ENCODE measurements around the gene KCNQ5.

Gene KCNQ5

DNA sequence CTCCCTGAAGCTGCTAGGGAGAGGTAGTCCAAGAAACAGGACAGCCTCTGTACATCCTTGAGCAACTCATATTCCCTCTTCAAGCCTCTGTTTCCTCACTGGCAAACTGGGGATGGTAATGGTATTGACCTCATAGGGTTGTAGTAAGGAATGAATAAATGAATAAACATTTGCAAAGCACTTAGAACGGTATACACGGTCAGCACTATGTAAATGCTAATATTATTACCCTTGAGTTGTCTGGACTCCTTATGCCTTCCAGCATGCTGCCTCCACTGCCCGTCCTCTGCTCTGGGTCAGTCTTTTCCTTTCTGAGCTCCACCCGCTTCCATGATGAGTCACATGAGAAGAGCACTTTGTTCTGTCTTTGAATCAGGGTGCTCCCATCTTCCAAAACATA is 552.8 kb downstream of the KCNQ5 start:
- Histone ChIP-seq H3K4me2 (ENCODE audit: insufficient read depth, low read length, poor library complexity, severe bottlenecking) (no peak overlapping the region), H2AK5ac (ENCODE audit: low read depth, low read length) (no peak overlapping the region), H2AFZ (ENCODE audit: low read length) (no peak overlapping the region), H3K4ac (ENCODE audit: low read length) (no peak overlapping the region), H3K27ac (replicated peaks; ENCODE audit: low read length) (no peak overlapping the region), H2BK15ac (ENCODE audit: low read length) (no peak overlapping the region), H3K18ac (ENCODE audit: low read length) (no peak overlapping the region), H4K8ac (ENCODE audit: low read depth, low read length) (no peak overlapping the region), H3K36me3 (replicated peaks in 1 of 2; ENCODE audit: control insufficient read depth in 2 of 2, insufficient read depth in 2 of 2, low read length in 2 of 2) (no peaks in the 10 kb centered on the region), H3K4me3 (ENCODE audit: low read length in 2 of 2) (no peak overlapping the region), H2BK5ac (ENCODE audit: low read length) (no peak overlapping the region), H2BK12ac (ENCODE audit: low read length) (no peak overlapping the region), H3K27me3 (ENCODE audit: control insufficient read depth in 3 of 3, insufficient read depth in 3 of 3, low read depth in 1 of 3, low read length in 3 of 3) (no peaks in the 10 kb centered on the region), H4K91ac (ENCODE audit: low read depth, low read length, poor library complexity) (no peak overlapping the region), H3K9me3 (replicated peaks in 1 of 2; ENCODE audit: control insufficient read depth in 2 of 2, insufficient read depth in 1 of 2, low read depth in 1 of 2, low read length in 2 of 2) (no peaks in the 10 kb centered on the region), H2BK120ac (ENCODE audit: low read depth, low read length) (no peak overlapping the region), H3K23ac (ENCODE audit: low read depth, low read length, poor library complexity) (no peak overlapping the region), H3K9ac (ENCODE audit: low read depth, low read length, poor library complexity) (no peak overlapping the region), H3K4me1 (ENCODE audit: control insufficient read depth in 2 of 2, insufficient read depth in 1 of 2, low read depth in 1 of 2, low read length in 2 of 2) (no peaks in the 10 kb centered on the region), H3K79me1 (ENCODE audit: low read depth, low read length) (no peaks in the 10 kb centered on the region), H3K14ac (ENCODE audit: low read length) (no peak overlapping the region)
- DNase-seq (ENCODE audit: low spot score), result no peak
- no CpG with 5 or more reads among the region's 4 CpGs for WGBS, 2 donors (ENCODE audit: extremely low coverage in 2 of 2, insufficient read length in 2 of 2, insufficient replicate concordance in 1 of 2)

DNA sequence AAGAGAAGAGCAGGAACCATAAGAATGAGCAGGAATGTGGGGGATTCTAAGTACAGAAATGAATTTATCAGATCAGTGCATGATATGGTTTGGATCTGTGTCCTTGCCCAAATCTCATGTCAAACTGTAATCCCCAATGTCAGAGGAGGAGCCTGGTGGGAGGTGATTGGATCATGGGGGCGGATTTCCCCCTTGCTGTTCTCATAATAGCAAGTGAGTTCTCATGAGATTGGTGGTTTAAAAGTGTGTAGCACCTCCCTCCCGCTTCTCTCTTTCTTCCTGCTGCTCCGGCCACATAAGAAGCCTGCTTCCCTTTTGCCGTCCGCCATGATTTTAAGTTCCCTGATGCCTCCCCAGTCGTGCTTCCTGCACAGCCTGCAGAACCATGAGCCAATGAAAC is 554.2 kb downstream of the KCNQ5 start:
- Histone ChIP-seq H4K91ac (ENCODE audit: low read depth, low read length, poor library complexity) (no peak overlapping the region), H3K23ac (ENCODE audit: low read depth, low read length, poor library complexity) (no peak overlapping the region), H3K4me2 (ENCODE audit: insufficient read depth, low read length, poor library complexity, severe bottlenecking) (no peak overlapping the region), H4K8ac (ENCODE audit: low read depth, low read length) (no peak overlapping the region), H3K36me3 (replicated peaks in 1 of 2; ENCODE audit: control insufficient read depth in 2 of 2, insufficient read depth in 2 of 2, low read length in 2 of 2) (no peaks in the 10 kb centered on the region), H2BK12ac (ENCODE audit: low read length) (no peak overlapping the region), H3K4me3 (ENCODE audit: low read length in 2 of 2) (no peak overlapping the region), H3K27ac (replicated peaks; ENCODE audit: low read length) (no peak overlapping the region), H3K27me3 (ENCODE audit: control insufficient read depth in 3 of 3, insufficient read depth in 3 of 3, low read depth in 1 of 3, low read length in 3 of 3) (no peaks in the 10 kb centered on the region), H3K9ac (ENCODE audit: low read depth, low read length, poor library complexity) (no peak overlapping the region), H2BK5ac (ENCODE audit: low read length) (no peak overlapping the region), H3K4me1 (ENCODE audit: control insufficient read depth in 2 of 2, insufficient read depth in 1 of 2, low read depth in 1 of 2, low read length in 2 of 2) (no peaks in the 10 kb centered on the region), H2BK15ac (ENCODE audit: low read length) (no peak overlapping the region), H3K18ac (ENCODE audit: low read length) (no peak overlapping the region), H3K14ac (ENCODE audit: low read length) (no peak overlapping the region), H3K4ac (ENCODE audit: low read length) (no peak overlapping the region), H2AFZ (ENCODE audit: low read length) (no peak overlapping the region), H3K79me1 (ENCODE audit: low read depth, low read length) (no peaks in the 10 kb centered on the region), H3K9me3 (replicated peaks in 1 of 2; ENCODE audit: control insufficient read depth in 2 of 2, insufficient read depth in 1 of 2, low read depth in 1 of 2, low read length in 2 of 2) (no peaks in the 10 kb centered on the region), H2BK120ac (ENCODE audit: low read depth, low read length) (no peak overlapping the region), H2AK5ac (ENCODE audit: low read depth, low read length) (no peak overlapping the region)
- no CpG with 5 or more reads among the region's 6 CpGs for WGBS, 2 donors (ENCODE audit: extremely low coverage in 2 of 2, insufficient read length in 2 of 2, insufficient replicate concordance in 1 of 2)
- DNase-seq (ENCODE audit: low spot score), result no peak

- no peak overlapping the region for H3K23ac ChIP-seq (ENCODE audit: low read depth, low read length, poor library complexity)
- H2AK5ac ChIP-seq (ENCODE audit: low read depth, low read length), result no peak overlapping the region
- no peak overlapping the region for H2BK5ac ChIP-seq (ENCODE audit: low read length)
- no peak overlapping the region for H4K8ac ChIP-seq (ENCODE audit: low read depth, low read length)
- H3K27ac ChIP-seq (replicated peaks; ENCODE audit: low read length), result no peak overlapping the region
- H3K4me1 ChIP-seq (ENCODE audit: control insufficient read depth in 2 of 2, insufficient read depth in 1 of 2, low read depth in 1 of 2, low read length in 2 of 2), result no peaks in the 10 kb centered on the region
- no peak overlapping the region for H2BK120ac ChIP-seq (ENCODE audit: low read depth, low read length)
- no peak for DNase-seq (ENCODE audit: low spot score)
- no peak overlapping the region for H3K4me2 ChIP-seq (ENCODE audit: insufficient read depth, low read length, poor library complexity, severe bottlenecking)
- H2BK15ac ChIP-seq (ENCODE audit: low read length), result no peak overlapping the region
- no peak overlapping the region for H4K91ac ChIP-seq (ENCODE audit: low read depth, low read length, poor library complexity)
- no peak overlapping the region for H3K9ac ChIP-seq (ENCODE audit: low read depth, low read length, poor library complexity)
- no peaks in the 10 kb centered on the region for H3K36me3 ChIP-seq (replicated peaks in 1 of 2; ENCODE audit: control insufficient read depth in 2 of 2, insufficient read depth in 2 of 2, low read length in 2 of 2)
- no peak overlapping the region for H2AFZ ChIP-seq (ENCODE audit: low read length)
- H3K79me1 ChIP-seq (ENCODE audit: low read depth, low read length), result no peaks in the 10 kb centered on the region
- no peak overlapping the region for H2BK12ac ChIP-seq (ENCODE audit: low read length)
- H3K27me3 ChIP-seq (ENCODE audit: control insufficient read depth in 3 of 3, insufficient read depth in 3 of 3, low read depth in 1 of 3, low read length in 3 of 3), result no peaks in the 10 kb centered on the region
- H3K9me3 ChIP-seq (replicated peaks in 1 of 2; ENCODE audit: control insufficient read depth in 2 of 2, insufficient read depth in 1 of 2, low read depth in 1 of 2, low read length in 2 of 2), result no peaks in the 10 kb centered on the region
- H3K14ac ChIP-seq (ENCODE audit: low read length), result no peak overlapping the region
- H3K4ac ChIP-seq (ENCODE audit: low read length), result no peak overlapping the region
- no peak overlapping the region for H3K18ac ChIP-seq (ENCODE audit: low read length)
- no CpG with 5 or more reads among the region's 5 CpGs for WGBS, 2 donors (ENCODE audit: extremely low coverage in 2 of 2, insufficient read length in 2 of 2, insufficient replicate concordance in 1 of 2)
- H3K4me3 ChIP-seq (ENCODE audit: low read length in 2 of 2), result no peak overlapping the region
Measured at GRCh38 chr6:73177221-73177944, 555.5 kb downstream of the KCNQ5 start.

GRCh38 chr6:73180076-73180738 is 558.3 kb downstream of the KCNQ5 start:
- H3K23ac ChIP-seq (ENCODE audit: low read depth, low read length, poor library complexity), result no peak overlapping the region
- H2AFZ ChIP-seq (ENCODE audit: low read length), result no peak overlapping the region

More at GRCh38 chr6:73180076-73180738, 558.3 kb downstream of the KCNQ5 start:
- Histone ChIP-seq H2BK15ac (ENCODE audit: low read length) (no peak overlapping the region), H3K4me2 (ENCODE audit: insufficient read depth, low read length, poor library complexity, severe bottlenecking) (no peak overlapping the region), H2BK120ac (ENCODE audit: low read depth, low read length) (no peak overlapping the region), H4K8ac (ENCODE audit: low read depth, low read length) (no peak overlapping the region), H3K4me3 (ENCODE audit: low read length in 2 of 2) (no peak overlapping the region), H2BK5ac (ENCODE audit: low read length) (no peak overlapping the region), H3K36me3 (replicated peaks in 1 of 2; ENCODE audit: control insufficient read depth in 2 of 2, insufficient read depth in 2 of 2, low read length in 2 of 2) (no peaks in the 10 kb centered on the region), H3K4me1 (ENCODE audit: control insufficient read depth in 2 of 2, insufficient read depth in 1 of 2, low read depth in 1 of 2, low read length in 2 of 2) (no peaks in the 10 kb centered on the region), H4K91ac (ENCODE audit: low read depth, low read length, poor library complexity) (no peak overlapping the region), H3K9me3 (replicated peaks in 1 of 2; ENCODE audit: control insufficient read depth in 2 of 2, insufficient read depth in 1 of 2, low read depth in 1 of 2, low read length in 2 of 2) (no peaks in the 10 kb centered on the region), H3K27ac (replicated peaks; ENCODE audit: low read length) (no peak overlapping the region), H3K4ac (ENCODE audit: low read length) (no peak overlapping the region), H3K14ac (ENCODE audit: low read length) (no peak overlapping the region), H2AK5ac (ENCODE audit: low read depth, low read length) (no peak overlapping the region), H3K27me3 (ENCODE audit: control insufficient read depth in 3 of 3, insufficient read depth in 3 of 3, low read depth in 1 of 3, low read length in 3 of 3) (no peaks in the 10 kb centered on the region), H2BK12ac (ENCODE audit: low read length) (no peak overlapping the region), H3K9ac (ENCODE audit: low read depth, low read length, poor library complexity) (no peak overlapping the region), H3K79me1 (ENCODE audit: low read depth, low read length) (no peaks in the 10 kb centered on the region), H3K18ac (ENCODE audit: low read length) (no peak overlapping the region)
- no peak for DNase-seq (ENCODE audit: low spot score)
- WGBS, 2 donors (ENCODE audit: extremely low coverage in 2 of 2, insufficient read length in 2 of 2, insufficient replicate concordance in 1 of 2), result no CpG with 5 or more reads among the region's 6 CpGs
